ENCODE data around the gene FAM171A1.

DNA sequence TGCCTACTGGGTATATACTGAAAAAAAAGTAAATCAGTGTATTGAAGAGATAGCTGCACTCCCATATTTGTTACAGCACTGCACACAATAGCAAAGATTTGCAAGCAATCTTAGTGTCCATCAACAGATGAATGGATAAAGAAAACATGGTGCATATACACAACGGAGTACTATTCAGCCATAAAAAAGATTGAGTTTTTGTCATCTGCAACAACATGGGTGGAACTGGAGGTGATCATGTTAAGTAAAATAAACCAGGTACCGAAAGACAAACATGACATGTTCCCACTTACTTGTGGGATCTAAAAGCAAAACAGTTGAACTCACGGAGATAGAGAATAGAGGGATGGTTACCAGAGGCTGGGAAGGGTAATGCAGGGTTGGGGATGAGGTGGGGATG lies 34.2 kb upstream of the FAM171A1 start:
- TF ChIP-seq, protein P1, sequence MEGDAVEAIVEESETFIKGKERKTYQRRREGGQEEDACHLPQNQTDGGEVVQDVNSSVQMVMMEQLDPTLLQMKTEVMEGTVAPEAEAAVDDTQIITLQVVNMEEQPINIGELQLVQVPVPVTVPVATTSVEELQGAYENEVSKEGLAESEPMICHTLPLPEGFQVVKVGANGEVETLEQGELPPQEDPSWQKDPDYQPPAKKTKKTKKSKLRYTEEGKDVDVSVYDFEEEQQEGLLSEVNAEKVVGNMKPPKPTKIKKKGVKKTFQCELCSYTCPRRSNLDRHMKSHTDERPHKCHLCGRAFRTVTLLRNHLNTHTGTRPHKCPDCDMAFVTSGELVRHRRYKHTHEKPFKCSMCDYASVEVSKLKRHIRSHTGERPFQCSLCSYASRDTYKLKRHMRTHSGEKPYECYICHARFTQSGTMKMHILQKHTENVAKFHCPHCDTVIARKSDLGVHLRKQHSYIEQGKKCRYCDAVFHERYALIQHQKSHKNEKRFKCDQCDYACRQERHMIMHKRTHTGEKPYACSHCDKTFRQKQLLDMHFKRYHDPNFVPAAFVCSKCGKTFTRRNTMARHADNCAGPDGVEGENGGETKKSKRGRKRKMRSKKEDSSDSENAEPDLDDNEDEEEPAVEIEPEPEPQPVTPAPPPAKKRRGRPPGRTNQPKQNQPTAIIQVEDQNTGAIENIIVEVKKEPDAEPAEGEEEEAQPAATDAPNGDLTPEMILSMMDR (IDR thresholded peaks at IDR 0.05) = no peak
- TF ChIP-seq MXI1 (IDR thresholded peaks at IDR 0.05; ENCODE audit: low read depth, low read length) (no peak), TAF1 (IDR thresholded peaks at IDR 0.05; ENCODE audit: borderline replicate concordance, low read depth, low read length) (no peak), RAD21 (IDR thresholded peaks at IDR 0.05; ENCODE audit: low read length) (no peak), EP300 (IDR thresholded peaks at IDR 0.05; ENCODE audit: borderline replicate concordance in 1 of 2, low read depth in 1 of 2, low read length in 1 of 2) (no peak), MEF2A (IDR thresholded peaks at IDR 0.05; ENCODE audit: borderline replicate concordance, low read depth) (no peak)
